Large intestine (tissue), 3 donors: ENCODE data around the gene LARP4B. TPM values are rescaled to one million over a fixed set of nuclear protein-coding genes. Genes with fewer than 3 reads are reported as not detected.

Experiments
- DNase-seq, 2 donors: peaks; one replicate each; pipeline versions ENCODE4 v3.0.0 to v3.0.0-alpha.2; 2013
- H3K27ac ChIP-seq: one replicate; pipeline ENCODE4 v1.5.1; 2013; ENCODE audit warnings: low read length
- H3K27me3 ChIP-seq: 2 replicates; pipeline ENCODE4 v1.6.1; 2013; ENCODE audit warnings: low read length; ENCODE audit not compliant: control insufficient read depth, insufficient read depth
- H3K36me3 ChIP-seq: 2 replicates; pipeline ENCODE4 v1.6.1; 2013; ENCODE audit warnings: low read length; ENCODE audit not compliant: control insufficient read depth, insufficient read depth
- H3K4me1 ChIP-seq: one replicate; pipeline ENCODE4 v1.6.1; 2013; ENCODE audit warnings: low read length; ENCODE audit not compliant: control insufficient read depth, insufficient read depth
- H3K4me3 ChIP-seq: one replicate; pipeline ENCODE4 v1.5.1; 2013; ENCODE audit warnings: low read length
- H3K9me3 ChIP-seq: one replicate; pipeline ENCODE4 v1.6.1; 2013; ENCODE audit warnings: mild to moderate bottlenecking, low read depth, low read length, moderate library complexity; ENCODE audit not compliant: control insufficient read depth
- WGBS: methylation state at CpG from one replicate; pipeline ENCODE4 v1.1.5; 2013; ENCODE audit warnings: low lambda C conversion rate; ENCODE audit not compliant: insufficient coverage; 5-methylcytosine and 5-hydroxymethylcytosine counted together
- polyA plus RNA-seq: library from polyadenylated mRNA; unstranded; fragments of 120-200 nt; gene quantifications from one replicate; pipeline ENCODE4 v1.2.1, GENCODE V29; 2013

LARP4B gene
- polyA plus RNA-seq, 1 donor, result 54.0 TPM

DNA sequence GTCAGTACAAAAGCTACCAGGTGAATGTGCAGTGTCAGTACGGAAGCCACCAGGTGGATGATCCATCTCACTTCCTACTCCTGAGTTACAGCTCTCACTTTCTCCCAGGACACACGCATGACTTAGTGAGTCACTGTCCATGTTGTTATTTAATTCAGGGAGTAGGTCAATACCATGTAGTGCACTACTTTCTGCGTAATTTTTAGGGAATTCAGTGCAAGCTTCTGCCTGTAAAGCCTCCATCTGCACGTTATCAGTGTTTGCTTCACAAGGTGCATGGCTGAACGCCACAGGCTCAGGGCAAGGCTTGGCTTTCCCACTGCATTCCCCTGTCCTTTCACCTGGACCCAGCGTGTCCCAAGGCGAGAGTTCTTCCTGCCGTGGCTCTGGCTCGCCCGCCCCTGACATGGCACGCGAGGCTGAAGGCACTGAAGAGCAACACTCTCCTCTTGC is 59.5 kb downstream of the LARP4B start:
- no peak overlapping the region for H3K27ac ChIP-seq
- H3K4me1 ChIP-seq, result no peaks in the 10 kb centered on the region
- WGBS, result no CpG with 5 or more reads among the region's 12 CpGs
- no peak for DNase-seq
- no peaks in the 10 kb centered on the region for H3K9me3 ChIP-seq
- peaks cover 52% of the 10 kb centered on the region for H3K36me3 ChIP-seq
- H3K4me3 ChIP-seq, result no peak overlapping the region
- no peaks in the 10 kb centered on the region for H3K27me3 ChIP-seq

GRCh38 chr10:870564-871166 is 60.8 kb downstream of the LARP4B start:
- no peaks in the 10 kb centered on the region for H3K27me3 ChIP-seq
- 92% methylated on average over 4 of the region's 7 CpGs for WGBS
- no peak overlapping the region for H3K4me3 ChIP-seq
- H3K4me1 ChIP-seq, result no peaks in the 10 kb centered on the region
- H3K36me3 ChIP-seq, result peaks cover 54% of the 10 kb centered on the region
- H3K9me3 ChIP-seq, result no peaks in the 10 kb centered on the region
- no peak overlapping the region for H3K27ac ChIP-seq
- DNase-seq, result no peak

- H3K4me1 ChIP-seq, result no peaks in the 10 kb centered on the region
- no peak for DNase-seq
- no peak overlapping the region for H3K27ac ChIP-seq
- peaks cover 53% of the 10 kb centered on the region for H3K36me3 ChIP-seq
- WGBS, result no CpG with 5 or more reads among the region's 3 CpGs
- H3K9me3 ChIP-seq, result no peaks in the 10 kb centered on the region
- H3K27me3 ChIP-seq, result no peaks in the 10 kb centered on the region
- no peak overlapping the region for H3K4me3 ChIP-seq
These were observed 62.3 kb downstream of the LARP4B start for GRCh38 chr10:869171-869570.

DNA sequence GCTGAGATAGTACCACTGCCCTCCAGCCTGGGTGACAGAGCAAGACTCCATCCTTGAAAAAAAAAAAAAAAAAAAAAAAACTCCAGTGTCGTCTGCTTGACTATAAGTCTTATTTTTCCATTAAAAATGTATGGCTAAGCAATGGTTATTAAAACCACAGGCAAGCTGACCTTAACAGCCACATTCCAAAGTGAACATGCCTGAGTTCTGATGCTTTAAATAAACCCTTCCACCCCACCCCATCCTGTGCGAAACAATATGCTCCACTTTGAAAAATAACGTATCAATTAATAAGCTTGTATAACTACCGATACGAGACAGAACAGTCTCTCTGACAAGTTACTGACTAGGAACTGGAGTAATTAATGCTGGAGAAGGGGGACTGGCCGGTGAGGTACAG is 63.7 kb downstream of the LARP4B start:
- Histone ChIP-seq H3K27me3 (no peaks in the 10 kb centered on the region), H3K4me1 (no peaks in the 10 kb centered on the region), H3K36me3 (peaks cover 60% of the 10 kb centered on the region), H3K27ac (no peak overlapping the region), H3K9me3 (no peaks in the 10 kb centered on the region), H3K4me3 (no peak overlapping the region)
- 96% methylated on average over 4 of the region's 6 CpGs for WGBS
- DNase-seq, result no peak

DNA sequence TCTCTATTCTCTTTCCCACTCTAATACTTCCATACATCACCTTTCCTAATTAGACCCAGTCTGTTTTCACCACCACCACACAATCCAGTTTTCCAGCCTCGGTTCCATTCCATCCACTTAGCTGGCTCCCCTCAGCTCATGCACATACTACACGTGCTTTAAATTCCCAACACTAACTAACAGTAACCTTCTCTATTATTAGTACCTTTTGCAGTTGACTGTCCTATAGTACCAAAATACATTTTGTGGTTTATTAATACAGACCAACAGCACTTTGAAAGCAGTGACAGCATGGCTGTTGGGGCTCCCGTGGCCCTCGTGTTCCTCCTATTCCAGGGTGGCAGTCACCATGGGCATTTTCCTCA is 64.9 kb downstream of the LARP4B start:
- WGBS, result 100% methylated on average over 2 of the region's 4 CpGs
- Histone ChIP-seq H3K27me3 (no peaks in the 10 kb centered on the region), H3K9me3 (no peaks in the 10 kb centered on the region), H3K4me1 (no peaks in the 10 kb centered on the region), H3K27ac (no peak overlapping the region), H3K4me3 (no peak overlapping the region), H3K36me3 (peaks cover 57% of the 10 kb centered on the region)
- no peak for DNase-seq

DNA sequence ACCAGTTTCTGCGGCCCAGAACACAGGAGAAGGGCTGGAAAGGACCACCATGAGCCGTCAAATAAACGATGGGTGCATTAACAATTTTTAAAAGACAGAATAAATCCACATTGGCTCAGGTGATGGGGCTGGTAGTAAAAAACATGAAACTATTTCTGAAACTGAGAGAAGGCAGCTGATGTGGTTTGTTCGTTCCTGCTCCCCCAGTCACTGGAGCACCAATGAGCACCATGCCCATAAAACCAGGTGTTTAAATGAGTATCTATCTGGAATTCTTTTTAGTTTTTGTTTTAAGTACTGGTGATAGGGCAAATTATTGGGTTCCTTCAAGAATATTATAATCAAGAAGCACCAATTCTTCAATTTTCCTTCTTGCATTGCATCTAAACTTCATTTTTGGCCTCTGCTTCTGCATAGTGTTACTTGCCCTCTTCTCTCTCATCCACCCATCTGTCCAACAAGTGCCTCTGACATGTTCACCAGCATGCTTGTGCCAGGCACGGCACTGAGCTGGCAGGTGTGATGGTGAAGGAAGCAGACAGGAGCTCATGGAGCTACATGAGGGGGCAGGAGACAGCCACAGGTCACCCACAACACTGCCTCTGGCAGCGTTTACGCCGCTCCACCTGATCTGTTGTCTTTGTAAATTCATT is 65.5 kb downstream of the LARP4B start:
- H3K4me1 ChIP-seq, result no peaks in the 10 kb centered on the region
- no peak overlapping the region for H3K27ac ChIP-seq
- no peak for DNase-seq
- H3K27me3 ChIP-seq, result no peaks in the 10 kb centered on the region
- H3K9me3 ChIP-seq, result no peaks in the 10 kb centered on the region
- 98% methylated on average over 5 of the region's 8 CpGs for WGBS
- H3K36me3 ChIP-seq, result peaks cover 55% of the 10 kb centered on the region
- H3K4me3 ChIP-seq, result no peak overlapping the region

DNA sequence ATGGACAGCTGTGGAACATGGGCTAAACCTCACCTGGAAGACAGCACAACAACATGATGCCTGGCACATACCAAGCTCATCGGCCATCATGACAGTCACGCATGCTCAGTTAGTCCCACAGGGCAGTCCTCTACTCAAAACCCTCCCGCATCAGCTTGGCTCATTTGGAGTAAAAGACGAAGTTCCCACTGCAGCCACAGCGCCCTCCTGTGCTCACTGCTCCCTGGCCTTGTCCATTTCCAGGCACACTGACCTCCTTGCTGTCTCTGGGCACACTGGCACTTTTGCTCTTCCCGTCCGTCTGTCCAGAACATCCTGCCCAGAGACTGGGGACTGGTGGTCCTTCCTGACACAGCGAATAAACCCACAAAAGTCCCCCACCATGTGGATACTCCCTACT is 66.2 kb downstream of the LARP4B start:
- Histone ChIP-seq H3K4me1 (no peaks in the 10 kb centered on the region), H3K27ac (no peak overlapping the region), H3K36me3 (peaks cover 54% of the 10 kb centered on the region), H3K4me3 (no peak overlapping the region), H3K27me3 (no peaks in the 10 kb centered on the region), H3K9me3 (no peaks in the 10 kb centered on the region)
- no CpG with 5 or more reads among the region's 8 CpGs for WGBS
- no peak for DNase-seq

- WGBS, result 80% methylated on average over 1 of the region's 4 CpGs
- Histone ChIP-seq H3K27ac (no peak overlapping the region), H3K9me3 (no peaks in the 10 kb centered on the region), H3K4me1 (no peaks in the 10 kb centered on the region), H3K27me3 (no peaks in the 10 kb centered on the region), H3K36me3 (peaks cover 52% of the 10 kb centered on the region), H3K4me3 (no peak overlapping the region)
- DNase-seq, result no peak
These were observed 71.0 kb downstream of the LARP4B start for GRCh38 chr10:860519-860918.

- Histone ChIP-seq H3K4me1 (no peaks in the 10 kb centered on the region), H3K36me3 (peaks cover 29% of the 10 kb centered on the region), H3K4me3 (no peak overlapping the region), H3K27me3 (no peaks in the 10 kb centered on the region), H3K9me3 (no peaks in the 10 kb centered on the region), H3K27ac (no peak overlapping the region)
- DNase-seq, result no peak
- WGBS, result 88% methylated on average over 4 of the region's 11 CpGs
These were observed 74.9 kb downstream of the LARP4B start for GRCh38 chr10:856416-857157.

DNA sequence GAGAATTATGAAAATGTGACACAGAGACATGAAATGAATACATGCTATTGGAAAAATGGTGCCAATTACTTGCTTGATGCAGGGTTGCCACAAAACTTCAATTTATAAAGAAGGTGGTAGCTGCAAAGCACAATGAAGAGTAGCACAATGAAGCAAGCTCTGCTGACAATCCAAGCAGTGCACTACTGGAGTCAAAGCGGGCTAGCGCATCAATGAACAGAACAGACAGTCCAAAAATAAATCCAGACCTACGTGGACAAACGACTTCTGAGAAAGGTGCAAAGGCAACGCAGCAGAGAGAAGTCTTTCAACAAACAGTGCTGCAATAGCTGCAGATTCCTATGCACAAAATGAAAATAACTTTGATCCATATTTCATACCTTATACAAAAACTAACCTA is 75.8 kb downstream of the LARP4B start:
- DNase-seq, result no peak
- peaks cover 24% of the 10 kb centered on the region for H3K36me3 ChIP-seq
- no peaks in the 10 kb centered on the region for H3K27me3 ChIP-seq
- H3K9me3 ChIP-seq, result peaks cover 2% of the 10 kb centered on the region
- 100% methylated on average over 1 of the region's 5 CpGs for WGBS
- no peak overlapping the region for H3K27ac ChIP-seq
- H3K4me1 ChIP-seq, result no peaks in the 10 kb centered on the region
- H3K4me3 ChIP-seq, result no peak overlapping the region
